H1 (cell line): ENCODE results near the gene GUCY2D. TPM values are rescaled to one million over a fixed set of nuclear protein-coding genes. Genes with fewer than 3 reads are reported as not detected.
A peak's percentile ranks its signal among the peaks of the same experiment; 100 is the strongest.

Experiments
- CTCF ChIP-seq, 3 experiments: IDR thresholded peaks; 1 replicate in 2 of 3; 2 replicates in 1 of 3; pipeline versions ENCODE4 v1.5.1 to v1.6.1; 2011; ENCODE audit warnings: low read length in 3 of 3, mild to moderate bottlenecking in 3 of 3, inconsistent platforms in 2 of 3, low read depth in 1 of 3, moderate library complexity in 1 of 3; ENCODE audit not compliant: insufficient read depth in 1 of 3; ENCODE audit errors: control extremely low read depth in 1 of 3
- GABPA ChIP-seq: IDR thresholded peaks from 2 replicates; pipeline ENCODE4 v1.6.1; 2011; ENCODE audit warnings: mild to moderate bottlenecking, low read length, moderate library complexity, borderline replicate concordance; ENCODE audit not compliant: insufficient read depth
- PHF8 ChIP-seq: fragments of 200-600 bp; sonication (generic); conservative IDR thresholded peaks from 2 replicates; pipeline ENCODE4 v1.7.1; 2012; ENCODE audit warnings: low read depth, mild to moderate bottlenecking, inconsistent platforms, low read length, moderate library complexity
- POLR2A ChIP-seq, 2 experiments: IDR thresholded peaks; 1 replicate in 1 of 2; 2 replicates in 1 of 2; pipeline ENCODE4 v1.6.1; 2011; ENCODE audit warnings: low read depth in 2 of 2, low read length in 2 of 2, mild to moderate bottlenecking in 2 of 2; ENCODE audit errors: control extremely low read depth in 1 of 2
- TCF12 ChIP-seq: IDR thresholded peaks from 2 replicates; pipeline ENCODE4 v1.6.1; 2011; ENCODE audit warnings: low read depth, mild to moderate bottlenecking, low read length
- TEAD4 ChIP-seq: IDR thresholded peaks from 2 replicates; pipeline ENCODE4 v1.6.1; 2012; ENCODE audit warnings: low read depth, low read length, inconsistent platforms, mixed read lengths
- polyA plus RNA-seq, 7 experiments: library from polyadenylated mRNA; depleted of rRNA in 3 of 7; stranded (reverse) in 5 of 7; unstranded in 2 of 7; fragments of >200 nt in 5 of 7; fragments of 200-250 nt in 2 of 7; gene quantifications; 1 replicate in 5 of 7; 2 replicates in 1 of 7; 4 replicates in 1 of 7; pipeline versions ENCODE4 v1.2.1 to v1.2.3, GENCODE V29; 2011 to 2013; ENCODE audit warnings: missing spikeins in 2 of 7, mixed read lengths in 2 of 7
- total RNA-seq: library from RNA; stranded (reverse); fragmentation: NEBNext Ultra II Directional; extraction: Animal tissue kit (Norgen Biotek cat#: 25700); gene quantifications from 2 replicates; pipeline ENCODE4 v1.2.1, GENCODE V29; 2021

The GUCY2D gene
- total and polyA plus RNA-seq, 2 of the 8 experiments (the other 6 are each of a cell fraction or from before 2014, with no cell fraction given): 0.20 to 0.48 TPM

- TF ChIP-seq CTCF (IDR thresholded peaks at IDR 0.05; ENCODE audit: control extremely low read depth in 1 of 3, insufficient read depth in 1 of 3, low read depth in 1 of 3, low read length in 3 of 3): peak in 2 of 3 experiments; percentile 66 to 81; a peak in 3 of 4 replicates
- TF ChIP-seq TCF12: no peak
- no peak for TF ChIP-seq PHF8
- no peak for TF ChIP-seq TEAD4
- TF ChIP-seq GABPA: no peak
- no peak for TF ChIP-seq POLR2A (IDR thresholded peaks at IDR 0.05; ENCODE audit: control extremely low read depth in 1 of 2, low read depth in 2 of 2, low read length in 2 of 2)
These were observed 5.2 kb upstream of the GUCY2D start (continued) for GRCh38 chr17:7997186-7997585.
